HAP-1 (cell line): ENCODE measurements around the gene NDUFAF4.

Experiments
- DNase-seq, 2 experiments: peaks; one replicate each; pipeline ENCODE4 v3.0.0-alpha.2; 2016 to 2020; ENCODE audit warnings: low spot score in 2 of 2
- H3K27me3 ChIP-seq: fragments of 250-450 bp; sonication (Bioruptor Pico); 2 replicates; pipeline ENCODE4 v1.5.1; 2020; ENCODE audit warnings: low read depth, mild to moderate bottlenecking, moderate library complexity
- H3K36me3 ChIP-seq: fragments of 250-450 bp; sonication (Bioruptor Pico); replicated peaks from 2 replicates; pipeline ENCODE4 v1.5.1; 2020; ENCODE audit warnings: mild to moderate bottlenecking
- H3K4me1 ChIP-seq: fragments of 250-450 bp; sonication (Bioruptor Pico); 2 replicates; pipeline ENCODE4 v1.5.1; 2020; ENCODE audit warnings: mild to moderate bottlenecking
- H3K4me3 ChIP-seq: fragments of 250-450 bp; sonication (Bioruptor Pico); 2 replicates; pipeline ENCODE4 v1.5.1; 2020; ENCODE audit warnings: mild to moderate bottlenecking, moderate library complexity
- H3K9me3 ChIP-seq: fragments of 250-450 bp; sonication (Bioruptor Pico); 2 replicates; pipeline ENCODE4 v1.5.1; 2020; ENCODE audit warnings: mild to moderate bottlenecking, moderate library complexity
- in situ Hi-C: fragments of 300-500 bp; cut with MboI; formaldehyde crosslinking; loops from 3 replicates; pipeline ENCODE4 v1.14.3; 2020; ENCODE audit warnings: low sequenced_read_pairs, inconsistent platforms, mixed read lengths

The NDUFAF4 gene

GRCh38 chr6:96841345-96841744, 56.3 kb downstream of the NDUFAF4 start:
- peaks cover 3% of the 10 kb centered on the region; the same call in 1 of the 2 replicates for H3K36me3 ChIP-seq
- H3K27me3 ChIP-seq, result no peaks in the 10 kb centered on the region
- H3K4me3 ChIP-seq, result no peak overlapping the region
- H3K4me1 ChIP-seq, result 0 out of 2 replicates have a peak, but pooled peaks cover 6% of the 10 kb centered on the region
- in situ Hi-C loops, result no loop called here
- no peaks in the 10 kb centered on the region for H3K9me3 ChIP-seq
- peak in 1 of 2 experiments; percentile 11 for DNase-seq
